ENCODE results near the gene ST6GALNAC6. TPM values are rescaled to one million over a fixed set of nuclear protein-coding genes. Genes with fewer than 3 reads are reported as not detected.

ST6GALNAC6 gene
- total and polyA plus RNA-seq, 4 donors = 24.6 to 68.9 (median 63.4) TPM

DNA sequence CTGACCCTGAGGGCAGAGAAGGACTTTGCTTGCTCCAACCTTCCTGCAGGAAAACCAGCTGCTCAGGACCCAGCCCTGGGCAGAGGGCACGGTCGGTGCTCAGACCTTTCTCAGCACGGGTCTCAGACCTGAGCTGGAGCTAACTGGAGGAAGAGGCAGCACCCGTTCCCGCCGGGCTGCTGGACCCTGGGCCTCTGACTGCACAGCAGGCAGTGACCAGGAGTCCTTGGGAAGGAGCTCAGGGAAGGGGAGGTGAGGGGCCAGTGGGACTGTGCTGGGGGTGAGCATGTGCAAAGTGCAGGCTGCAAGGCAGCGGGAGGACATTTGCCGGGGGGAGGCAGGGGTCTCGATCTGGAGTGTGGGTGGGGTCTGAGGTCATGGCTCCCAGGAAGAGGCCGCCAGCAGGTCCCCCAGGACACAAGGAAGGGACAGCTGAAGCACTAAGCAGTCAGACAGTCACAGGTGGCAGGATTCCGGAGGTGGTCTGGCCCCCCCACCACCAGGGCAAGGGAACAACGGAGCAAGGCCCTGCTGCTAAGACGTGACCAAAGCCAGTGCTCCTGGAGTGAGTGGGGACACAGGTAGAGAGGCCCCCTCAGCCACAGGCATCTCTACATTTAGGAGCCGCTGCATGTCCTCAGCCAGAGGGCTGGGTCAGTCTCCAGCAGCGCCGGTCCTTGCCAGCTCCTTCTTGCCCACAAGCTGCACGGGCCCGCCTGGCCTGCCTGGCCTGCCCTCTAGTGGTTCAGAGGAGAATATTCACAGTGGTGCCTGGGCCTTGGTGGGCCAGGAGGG is 43.0 kb upstream of the ST6GALNAC6 start:
- WGBS (ENCODE audit: insufficient coverage) = 62% methylated on average over 17 of the region's 18 CpGs
- DNase-seq (ENCODE audit: low read depth in 4 of 6, low spot score in 6 of 6) = peak in 2 of 6 donors; percentile 73 to 77

DNA sequence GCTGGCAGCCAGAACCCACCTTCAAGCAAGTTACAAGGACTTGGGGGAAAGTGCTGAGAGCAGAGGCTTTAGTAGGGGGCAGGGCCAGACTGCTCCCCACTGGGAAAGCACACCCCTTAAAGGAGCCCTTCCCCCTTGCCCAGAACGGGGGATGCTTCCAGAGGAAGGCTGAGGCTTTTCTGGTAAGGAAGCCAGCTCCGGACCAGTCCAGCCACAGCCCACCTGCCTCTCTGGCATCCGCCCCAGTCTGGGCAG is 42.5 kb upstream of the ST6GALNAC6 start:
- peaks cover 72% of the 10 kb centered on the region for H3K36me3 ChIP-seq (ENCODE audit: control insufficient read depth, insufficient read depth, low read length)
- H3K27ac ChIP-seq (ENCODE audit: low read depth, low read length) = no peak overlapping the region
- no peaks in the 10 kb centered on the region for H3K27me3 ChIP-seq (ENCODE audit: control insufficient read depth, insufficient read depth, low read length)
- H3K4me3 ChIP-seq (ENCODE audit: low read depth, low read length) = no peak overlapping the region
- H3K9me3 ChIP-seq (ENCODE audit: control insufficient read depth, insufficient read depth, low read length) = no peaks in the 10 kb centered on the region
- no peak for DNase-seq (ENCODE audit: low read depth in 4 of 6, low spot score in 6 of 6)
- WGBS (ENCODE audit: insufficient coverage) = 75% methylated on average over 3 of the region's 3 CpGs
- H3K4me1 ChIP-seq (ENCODE audit: control insufficient read depth, insufficient read depth, low read length) = peaks cover 68% of the 10 kb centered on the region

More for the DNA sequence above, 43.0 kb upstream of the ST6GALNAC6 start:
- Histone ChIP-seq H3K36me3 (ENCODE audit: control insufficient read depth, insufficient read depth, low read length) (peaks cover 74% of the 10 kb centered on the region), H3K4me3 (ENCODE audit: low read depth, low read length) (no peak overlapping the region), H3K27me3 (ENCODE audit: control insufficient read depth, insufficient read depth, low read length) (no peaks in the 10 kb centered on the region), H3K27ac (ENCODE audit: low read depth, low read length) (peak overlapping the region; percentile 33), H3K9me3 (ENCODE audit: control insufficient read depth, insufficient read depth, low read length) (no peaks in the 10 kb centered on the region), H3K4me1 (ENCODE audit: control insufficient read depth, insufficient read depth, low read length) (peaks cover 64% of the 10 kb centered on the region)

DNA sequence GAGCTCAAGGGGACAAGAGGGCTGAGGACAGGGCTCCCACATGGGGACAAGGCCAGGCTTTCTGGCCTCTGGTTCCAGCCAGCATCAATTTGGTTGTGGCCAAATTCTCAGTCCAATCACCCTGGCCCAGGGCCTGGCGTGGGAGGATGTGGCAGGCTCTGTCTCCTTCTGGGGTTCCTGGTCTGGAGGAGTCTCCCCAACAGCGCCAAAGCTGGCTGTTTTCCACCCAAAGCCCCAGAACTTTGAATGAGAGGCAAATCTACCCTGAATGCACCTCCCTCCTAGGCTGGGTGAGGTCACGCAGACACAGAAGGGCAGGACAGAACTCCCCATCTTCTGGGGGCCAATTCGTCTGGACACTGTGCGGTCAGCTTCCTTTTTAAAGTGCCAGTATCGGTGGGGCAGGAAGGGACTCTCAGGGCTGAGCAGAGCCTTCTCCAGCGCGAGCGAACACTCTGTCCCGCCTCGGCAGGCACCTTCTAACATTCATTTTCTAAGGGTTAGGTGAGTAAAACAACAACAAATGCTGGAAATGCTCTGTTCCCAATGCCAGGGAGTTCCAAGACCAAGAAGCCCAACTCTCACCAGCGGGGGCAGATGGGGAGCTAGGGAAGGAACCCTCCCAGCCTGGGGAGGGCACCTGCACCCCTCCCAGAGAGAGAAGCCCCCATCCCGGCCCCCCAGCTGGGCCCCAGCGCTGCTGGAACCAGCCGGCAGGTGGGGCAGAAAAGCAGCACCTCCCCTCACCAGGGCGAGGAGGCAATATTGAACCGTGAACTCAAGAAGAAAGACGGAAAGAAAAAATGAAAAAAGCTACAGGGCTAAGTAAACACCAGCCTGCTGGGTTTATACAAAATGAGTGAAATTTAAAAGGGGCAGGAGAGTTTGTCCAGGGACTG is 41.9 kb upstream of the ST6GALNAC6 start:
- H3K9me3 ChIP-seq (ENCODE audit: control insufficient read depth, insufficient read depth, low read length) = no peaks in the 10 kb centered on the region
- H3K4me1 ChIP-seq (ENCODE audit: control insufficient read depth, insufficient read depth, low read length) = peaks cover 68% of the 10 kb centered on the region
- DNase-seq (ENCODE audit: low read depth in 4 of 6, low spot score in 6 of 6) = no peak
- no peak overlapping the region for H3K27ac ChIP-seq (ENCODE audit: low read depth, low read length)
- no peaks in the 10 kb centered on the region for H3K27me3 ChIP-seq (ENCODE audit: control insufficient read depth, insufficient read depth, low read length)
- H3K36me3 ChIP-seq (ENCODE audit: control insufficient read depth, insufficient read depth, low read length) = peaks cover 68% of the 10 kb centered on the region
- no peak overlapping the region for H3K4me3 ChIP-seq (ENCODE audit: low read depth, low read length)
- 94% methylated on average over 6 of the region's 18 CpGs for WGBS (ENCODE audit: insufficient coverage)

DNA sequence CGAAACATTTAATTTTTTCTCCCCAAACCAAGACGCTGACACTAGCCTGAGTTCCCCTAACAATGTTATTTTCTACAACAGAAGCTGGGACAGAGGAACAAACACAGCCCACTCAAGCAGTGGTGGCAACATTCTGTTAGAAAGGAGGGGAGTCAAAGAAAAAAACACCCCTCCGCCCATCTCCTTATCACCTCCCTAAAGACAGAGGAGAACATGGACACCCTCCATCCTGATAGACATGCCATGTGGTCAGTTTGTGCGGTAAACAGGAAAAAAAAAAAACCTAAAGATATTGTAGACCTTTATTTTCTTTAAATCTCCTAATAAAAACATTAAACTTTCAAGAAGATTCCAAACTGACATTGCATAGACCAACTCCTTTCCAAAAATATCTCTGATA is 41.2 kb upstream of the ST6GALNAC6 start:
- no peak for DNase-seq (ENCODE audit: low read depth in 4 of 6, low spot score in 6 of 6)
- Histone ChIP-seq H3K4me1 (ENCODE audit: control insufficient read depth, insufficient read depth, low read length) (peaks cover 68% of the 10 kb centered on the region), H3K4me3 (ENCODE audit: low read depth, low read length) (no peak overlapping the region), H3K36me3 (ENCODE audit: control insufficient read depth, insufficient read depth, low read length) (peaks cover 68% of the 10 kb centered on the region), H3K27ac (ENCODE audit: low read depth, low read length) (no peak overlapping the region), H3K27me3 (ENCODE audit: control insufficient read depth, insufficient read depth, low read length) (no peaks in the 10 kb centered on the region), H3K9me3 (ENCODE audit: control insufficient read depth, insufficient read depth, low read length) (no peaks in the 10 kb centered on the region)
- WGBS (ENCODE audit: insufficient coverage) = no CpG with 5 or more reads among the region's 4 CpGs

DNA sequence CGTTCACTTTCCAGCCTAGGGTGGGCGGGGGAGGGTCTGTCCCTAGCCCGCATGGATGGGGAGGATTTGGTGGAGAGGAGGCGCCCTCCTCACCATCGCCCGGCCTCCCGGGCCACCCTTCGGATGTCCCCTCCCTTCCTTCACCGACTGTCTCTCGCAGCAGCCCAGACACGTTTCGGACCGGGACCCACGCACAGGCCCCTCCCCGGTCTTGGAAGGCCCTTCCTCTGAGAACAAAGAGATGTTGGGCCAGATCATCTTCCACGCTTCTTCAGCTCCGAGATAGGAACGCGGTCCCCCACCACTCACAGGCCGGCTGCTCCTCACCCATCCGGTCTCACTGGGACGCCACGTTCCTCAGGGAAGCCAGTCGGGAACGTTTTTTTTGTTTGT is 38.9 kb upstream of the ST6GALNAC6 start:
- DNase-seq (ENCODE audit: low read depth in 4 of 6, low spot score in 6 of 6) = peak in 1 of 6 donors; percentile 41
- Histone ChIP-seq H3K27ac (ENCODE audit: low read depth, low read length) (peak overlapping the region; percentile 57), H3K9me3 (ENCODE audit: control insufficient read depth, insufficient read depth, low read length) (no peaks in the 10 kb centered on the region), H3K36me3 (ENCODE audit: control insufficient read depth, insufficient read depth, low read length) (peaks cover 64% of the 10 kb centered on the region), H3K4me1 (ENCODE audit: control insufficient read depth, insufficient read depth, low read length) (peaks cover 61% of the 10 kb centered on the region), H3K4me3 (ENCODE audit: low read depth, low read length) (peak overlapping the region; percentile 90), H3K27me3 (ENCODE audit: control insufficient read depth, insufficient read depth, low read length) (no peaks in the 10 kb centered on the region)
- WGBS (ENCODE audit: insufficient coverage) = 17% methylated on average over 12 of the region's 25 CpGs

DNA sequence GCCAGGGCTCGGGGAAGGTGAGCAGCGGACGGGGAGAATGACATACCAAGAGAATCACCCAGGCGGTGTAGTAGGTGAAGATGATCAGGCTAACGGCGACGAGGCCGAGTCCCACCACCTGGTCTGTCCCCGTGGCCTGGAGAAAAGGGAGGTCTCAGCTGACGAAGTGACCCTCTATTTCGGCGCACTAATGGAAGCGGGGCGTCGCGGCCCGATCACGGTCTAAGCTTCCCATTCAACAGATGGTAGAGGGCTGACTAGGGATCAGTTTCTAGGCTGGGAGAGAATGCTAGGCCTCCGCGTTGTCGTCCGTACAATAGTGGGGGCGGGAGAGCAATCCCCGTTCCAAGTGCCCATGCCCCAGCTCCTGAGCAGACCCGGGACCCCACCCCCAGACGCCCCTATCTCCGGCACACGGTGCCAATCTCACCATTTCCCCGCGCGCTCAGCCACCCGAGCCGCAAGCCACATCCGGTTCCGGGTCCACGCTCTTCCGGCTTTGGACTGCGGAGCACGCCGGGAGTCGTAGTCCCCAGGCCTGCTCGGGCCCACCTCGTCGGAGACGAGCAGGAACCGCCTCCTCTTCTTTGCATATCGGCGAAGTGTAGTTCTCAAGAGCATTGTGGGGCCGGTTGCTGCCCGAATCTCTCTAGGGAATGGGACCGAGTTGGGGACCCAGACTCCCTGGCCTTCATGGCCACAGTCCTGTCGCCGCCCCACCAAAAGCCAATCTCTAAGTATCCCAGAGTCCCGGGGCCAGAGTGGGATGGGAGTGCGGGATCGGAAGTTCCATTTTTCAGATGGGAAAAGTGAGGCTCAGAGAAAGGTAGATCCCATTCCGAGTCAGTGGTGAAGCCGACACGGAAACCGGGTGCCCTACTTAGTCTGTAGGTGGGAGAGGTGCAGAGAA is 38.2 kb upstream of the ST6GALNAC6 start, which contains the start of gene DPM2:
DPM2 (minus strand) TSS at position 467 of the 910 bp plus-strand sequence; CDS start at position 433, 34 bp downstream.
- peaks cover 58% of the 10 kb centered on the region for H3K36me3 ChIP-seq (ENCODE audit: control insufficient read depth, insufficient read depth, low read length)
- 2% methylated on average over 55 of the region's 60 CpGs for WGBS (ENCODE audit: insufficient coverage)
- no peaks in the 10 kb centered on the region for H3K9me3 ChIP-seq (ENCODE audit: control insufficient read depth, insufficient read depth, low read length)
- H3K27me3 ChIP-seq (ENCODE audit: control insufficient read depth, insufficient read depth, low read length) = no peaks in the 10 kb centered on the region
- H3K4me1 ChIP-seq (ENCODE audit: control insufficient read depth, insufficient read depth, low read length) = peaks cover 54% of the 10 kb centered on the region
- DNase-seq (ENCODE audit: low read depth in 4 of 6, low spot score in 6 of 6) = peak in 5 of 6 donors; percentile 57 to 96 (median 78)
- H3K27ac ChIP-seq (ENCODE audit: low read depth, low read length) = peak within 1 kb of the TSS; percentile 57
- H3K4me3 ChIP-seq (ENCODE audit: low read depth, low read length) = peak within 1 kb of the TSS; percentile 90

DNA sequence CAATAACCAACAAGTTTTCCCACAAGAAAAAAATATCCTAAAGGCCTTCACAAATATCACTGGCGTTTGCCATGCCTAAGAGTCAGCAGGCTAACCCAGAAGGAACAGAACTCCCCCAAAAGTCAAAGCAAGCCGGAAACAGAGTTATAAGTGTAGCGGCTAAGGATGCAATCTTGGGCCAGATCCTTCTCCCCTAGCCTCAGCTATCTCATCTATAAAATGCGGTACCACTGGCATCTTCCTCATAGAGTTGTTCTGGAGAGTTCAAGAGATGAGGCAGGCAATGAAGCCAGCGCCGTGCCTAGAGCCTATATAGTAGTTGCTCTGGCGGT is 37.6 kb upstream of the ST6GALNAC6 start:
- WGBS (ENCODE audit: insufficient coverage) = 0% methylated on average over 3 of the region's 7 CpGs

DNA sequence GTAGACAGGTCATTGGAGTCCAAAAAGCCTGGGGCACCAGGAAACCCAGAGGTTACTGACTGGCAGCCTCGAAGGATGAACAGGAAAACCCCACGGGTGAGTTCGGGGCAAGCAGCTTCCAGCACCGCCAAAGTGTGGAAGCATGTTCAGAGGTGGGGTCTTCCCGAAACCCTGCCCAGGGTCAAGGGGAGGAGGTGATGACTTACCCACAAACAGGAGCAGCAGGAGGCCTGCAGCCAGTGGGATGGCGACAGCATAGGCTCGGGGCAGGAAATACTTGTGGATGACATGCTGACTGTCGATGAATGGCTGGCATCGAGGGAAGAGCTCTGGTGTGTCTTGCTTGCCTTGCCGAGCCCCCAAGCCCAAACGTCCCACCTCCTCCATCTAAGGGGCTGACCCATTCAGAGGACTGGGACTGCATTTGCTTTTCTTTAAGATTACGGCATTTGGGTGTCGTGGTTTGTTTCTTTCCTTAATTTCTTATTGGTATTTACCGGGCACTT is 37.0 kb upstream of the ST6GALNAC6 start:
- Histone ChIP-seq H3K27me3 (ENCODE audit: control insufficient read depth, insufficient read depth, low read length) (no peaks in the 10 kb centered on the region), H3K9me3 (ENCODE audit: control insufficient read depth, insufficient read depth, low read length) (no peaks in the 10 kb centered on the region), H3K36me3 (ENCODE audit: control insufficient read depth, insufficient read depth, low read length) (peaks cover 45% of the 10 kb centered on the region), H3K4me3 (ENCODE audit: low read depth, low read length) (peak overlapping the region; percentile 90), H3K4me1 (ENCODE audit: control insufficient read depth, insufficient read depth, low read length) (peaks cover 50% of the 10 kb centered on the region), H3K27ac (ENCODE audit: low read depth, low read length) (no peak overlapping the region)
- 81% methylated on average over 10 of the region's 14 CpGs for WGBS (ENCODE audit: insufficient coverage)
- DNase-seq (ENCODE audit: low read depth in 4 of 6, low spot score in 6 of 6) = no peak

More for the DNA sequence above, 37.6 kb upstream of the ST6GALNAC6 start:
- no peak overlapping the region for H3K27ac ChIP-seq (ENCODE audit: low read depth, low read length)
- no peak for DNase-seq (ENCODE audit: low read depth in 4 of 6, low spot score in 6 of 6)
- H3K9me3 ChIP-seq (ENCODE audit: control insufficient read depth, insufficient read depth, low read length) = no peaks in the 10 kb centered on the region
- peaks cover 52% of the 10 kb centered on the region for H3K36me3 ChIP-seq (ENCODE audit: control insufficient read depth, insufficient read depth, low read length)
- peak overlapping the region; percentile 90 for H3K4me3 ChIP-seq (ENCODE audit: low read depth, low read length)
- peaks cover 48% of the 10 kb centered on the region for H3K4me1 ChIP-seq (ENCODE audit: control insufficient read depth, insufficient read depth, low read length)
- H3K27me3 ChIP-seq (ENCODE audit: control insufficient read depth, insufficient read depth, low read length) = no peaks in the 10 kb centered on the region

DNA sequence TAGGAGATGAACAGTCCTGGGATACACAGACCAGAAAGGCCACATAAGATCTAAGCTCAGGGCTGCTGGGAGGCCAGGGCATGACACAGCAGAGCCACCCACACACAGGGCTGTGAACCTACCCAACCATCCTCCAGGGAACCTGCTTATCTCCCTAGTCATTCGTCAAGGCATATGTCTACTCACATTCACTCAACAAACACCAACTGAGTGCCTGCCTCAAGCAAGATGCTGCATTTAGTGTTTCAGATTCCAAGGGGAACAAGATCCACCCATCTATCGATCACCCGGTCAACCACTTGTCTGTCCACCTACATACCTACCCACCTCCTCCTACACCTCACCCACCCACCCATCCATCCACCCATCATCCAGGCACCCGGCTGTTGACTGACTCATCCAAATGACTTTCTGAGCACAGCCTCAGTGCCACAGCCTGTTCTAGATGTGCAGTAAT is 36.4 kb upstream of the ST6GALNAC6 start:
- Histone ChIP-seq H3K36me3 (ENCODE audit: control insufficient read depth, insufficient read depth, low read length) (peaks cover 40% of the 10 kb centered on the region), H3K4me3 (ENCODE audit: low read depth, low read length) (no peak overlapping the region), H3K27ac (ENCODE audit: low read depth, low read length) (no peak overlapping the region), H3K4me1 (ENCODE audit: control insufficient read depth, insufficient read depth, low read length) (peaks cover 56% of the 10 kb centered on the region), H3K27me3 (ENCODE audit: control insufficient read depth, insufficient read depth, low read length) (no peaks in the 10 kb centered on the region), H3K9me3 (ENCODE audit: control insufficient read depth, insufficient read depth, low read length) (no peaks in the 10 kb centered on the region)
- 89% methylated on average over 3 of the region's 4 CpGs for WGBS (ENCODE audit: insufficient coverage)
- no peak for DNase-seq (ENCODE audit: low read depth in 4 of 6, low spot score in 6 of 6)
